Stimulated activated CD4-positive, alpha-beta T cell treated with anti-CD3 and anti-CD28 coated beads, Interleukin-4, amount 100 ng/mL, for 48 hours (primary cell): Measurements from ENCODE around the gene CCDC33.

Experiments used
- DNase-seq, 2 donors: peaks; one replicate each; pipeline ENCODE4 v3.0.0-alpha.2; 2020; ENCODE audit warnings: low read depth in 2 of 2

CCDC33 gene

GRCh38 chr15:74281147-74282133, 45.3 kb downstream of the CCDC33 start:
- no peak for DNase-seq

DNA sequence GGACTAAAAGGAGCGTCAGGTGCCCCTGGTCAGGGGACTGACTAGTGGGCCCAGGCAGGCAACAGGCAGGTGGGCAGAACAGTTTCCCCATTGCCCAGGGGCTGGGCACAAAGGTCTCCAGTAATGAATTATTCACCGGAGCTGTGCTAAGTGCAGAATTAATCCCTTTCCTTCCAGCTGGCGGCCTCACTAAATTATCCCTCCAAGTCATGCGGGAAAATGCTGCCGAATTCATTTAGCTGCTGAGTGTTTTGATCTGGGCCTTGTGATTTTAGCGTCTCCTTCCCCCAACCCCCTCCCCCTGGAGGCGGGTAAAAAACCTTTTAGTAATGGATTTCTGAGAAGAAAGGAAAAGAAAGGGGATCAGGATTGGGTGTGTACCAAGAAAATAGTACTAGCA, 47.2 kb downstream of the CCDC33 start:
- DNase-seq, result no peak

DNA sequence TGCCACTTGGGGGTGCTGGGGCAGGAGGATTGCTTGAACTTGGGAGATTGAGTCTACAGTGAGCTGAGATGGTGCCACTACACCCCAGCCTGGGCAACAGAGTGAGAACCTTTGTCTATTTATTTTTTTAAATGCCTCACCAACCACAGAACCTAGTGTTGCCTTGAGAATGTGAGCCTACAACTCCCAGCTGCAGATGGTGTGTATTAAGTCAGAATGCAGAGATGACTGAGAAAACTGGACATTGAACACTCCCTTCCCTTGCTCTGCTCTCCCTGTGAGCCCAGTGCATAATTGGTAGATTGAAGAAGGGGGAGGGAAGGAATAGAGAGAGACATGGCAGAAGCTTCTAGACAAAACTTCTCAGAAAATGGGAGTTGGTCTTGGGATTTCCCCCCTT, 53.5 kb downstream of the CCDC33 start:
- no peak for DNase-seq

DNA sequence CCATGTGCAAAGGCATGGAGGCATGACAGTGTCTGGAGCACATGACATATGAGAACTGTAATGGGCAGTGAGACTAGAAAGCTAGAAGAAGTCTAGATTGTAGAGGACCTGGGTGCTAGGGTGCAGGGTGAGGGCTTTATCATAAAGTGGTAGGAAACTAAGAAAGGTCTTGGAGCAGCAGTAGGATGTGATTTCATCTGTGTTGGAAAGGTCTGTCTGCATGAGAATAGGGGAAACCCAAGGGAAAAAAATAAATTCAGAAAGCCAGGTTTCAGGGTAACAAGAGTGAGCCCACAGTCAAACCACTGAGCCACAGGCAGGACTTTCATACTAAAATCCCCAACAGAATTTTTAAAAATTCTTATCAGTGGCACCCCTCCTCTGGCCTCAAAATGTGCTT, 54.5 kb downstream of the CCDC33 start:
- DNase-seq, result no peak

DNA sequence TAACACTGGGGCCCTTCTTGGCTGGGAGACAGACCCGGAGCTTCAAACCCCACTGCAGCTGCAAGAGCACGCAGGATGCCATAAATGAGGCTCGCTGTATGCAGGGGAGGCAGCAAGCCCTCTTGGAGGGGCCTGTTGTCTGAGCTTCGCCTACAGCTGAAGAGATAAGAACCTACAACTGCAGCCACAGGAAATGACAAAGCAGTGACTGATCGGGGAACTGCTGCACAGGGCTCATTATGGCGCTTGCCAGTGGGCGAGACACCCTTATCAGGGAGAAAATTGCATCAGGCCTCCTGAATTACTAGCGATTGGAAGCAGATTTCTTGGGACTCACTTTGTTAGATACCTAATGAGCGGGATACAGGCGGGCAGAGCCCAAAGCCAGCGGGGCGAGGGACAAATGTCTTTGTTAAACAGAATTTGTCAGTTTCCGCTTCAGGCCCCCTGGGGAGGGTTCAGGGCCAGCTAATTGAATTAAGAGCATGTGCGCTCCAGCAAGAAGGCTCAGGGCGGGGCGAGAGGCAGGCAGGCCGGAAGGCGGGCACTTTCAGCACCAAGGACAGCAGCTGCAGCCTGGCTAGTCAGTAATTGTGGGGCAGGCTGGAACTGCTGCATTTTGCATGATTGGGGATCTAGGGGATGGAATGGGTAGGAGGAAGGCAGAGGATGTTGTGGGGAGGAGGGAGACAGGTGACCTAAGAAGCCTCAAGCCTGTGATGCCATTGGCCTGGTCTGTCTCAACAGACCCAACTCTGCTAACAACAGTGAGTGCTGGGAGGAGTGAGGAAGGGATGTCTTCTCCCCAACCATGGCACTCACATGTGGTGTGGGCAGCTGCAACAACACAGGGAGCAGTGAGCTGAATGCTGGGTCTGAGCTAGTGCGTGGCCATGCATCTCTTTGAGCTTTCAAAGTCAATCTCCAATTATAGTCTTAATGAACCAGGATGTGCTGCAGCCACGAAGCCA, 55.3 kb downstream of the CCDC33 start:
- DNase-seq, result peak; percentile 76 to 85

- no peak for DNase-seq
Measured at GRCh38 chr15:74293021-74293810, 57.1 kb downstream of the CCDC33 start.

- DNase-seq, result no peak
Measured at GRCh38 chr15:74294010-74294409, 57.9 kb downstream of the CCDC33 start.

GRCh38 chr15:74295800-74296199, 59.7 kb downstream of the CCDC33 start:
- no peak for DNase-seq

DNA sequence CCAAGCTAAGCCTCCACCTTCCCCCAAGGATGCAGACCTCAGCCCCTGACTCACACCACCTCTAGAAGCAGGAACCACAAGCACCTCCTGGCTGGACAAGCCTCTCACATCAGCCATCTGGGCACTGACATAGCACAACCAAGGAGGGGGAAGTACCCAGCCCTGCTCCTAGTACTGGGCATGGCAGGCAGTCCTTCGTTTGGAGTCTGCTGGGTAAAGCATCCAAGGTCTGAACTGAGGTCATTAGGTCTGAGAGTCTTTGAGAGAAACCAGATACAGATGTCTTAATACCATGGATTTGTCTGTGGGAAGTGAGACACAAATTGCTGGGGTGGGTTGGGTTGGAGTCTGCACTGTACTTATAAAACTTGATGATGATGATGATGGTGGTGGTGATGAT, 61.8 kb downstream of the CCDC33 start:
- no peak for DNase-seq

DNA sequence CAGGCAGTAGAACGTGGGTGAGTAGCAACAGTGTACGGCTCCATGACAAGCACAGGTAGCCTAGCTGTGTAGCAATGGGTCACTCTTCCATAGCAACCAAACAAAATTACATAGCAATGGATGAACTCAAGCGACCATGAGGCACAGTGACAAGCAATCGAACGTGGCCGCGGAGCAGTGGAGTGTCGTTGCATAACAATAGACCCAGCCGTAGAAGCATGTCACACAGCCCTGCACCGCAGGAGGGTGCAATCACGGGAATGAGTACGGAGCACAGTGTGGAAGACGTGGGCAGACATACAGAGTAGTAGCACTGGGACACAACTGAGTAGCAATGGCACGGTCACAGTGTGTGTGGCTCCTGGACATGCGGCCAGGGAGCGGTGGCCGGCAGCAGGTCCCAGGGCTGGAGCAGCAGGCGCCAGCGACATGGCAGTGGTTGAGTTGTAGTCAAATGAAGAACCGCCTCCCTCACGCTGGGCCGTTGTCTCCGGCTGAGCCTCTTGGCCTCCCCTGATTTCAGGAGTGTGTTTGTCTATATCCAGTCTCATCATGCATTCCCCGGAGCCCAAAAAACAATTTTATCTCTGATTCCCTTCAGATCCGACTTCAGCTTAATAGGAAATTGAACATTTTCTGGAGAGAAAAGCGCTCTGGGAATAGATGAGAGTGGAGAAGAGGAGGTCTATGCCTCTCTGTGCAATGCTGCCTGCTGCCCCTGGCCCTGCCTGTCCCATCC, 64.1 kb downstream of the CCDC33 start:
- no peak for DNase-seq

- no peak for DNase-seq
Measured at GRCh38 chr15:74301583-74302361, 65.6 kb downstream of the CCDC33 start.

GRCh38 chr15:74302821-74303359, 66.8 kb downstream of the CCDC33 start:
- peak; percentile 35 to 42 for DNase-seq

GRCh38 chr15:74303741-74304309, 67.7 kb downstream of the CCDC33 start:
- no peak for DNase-seq

DNA sequence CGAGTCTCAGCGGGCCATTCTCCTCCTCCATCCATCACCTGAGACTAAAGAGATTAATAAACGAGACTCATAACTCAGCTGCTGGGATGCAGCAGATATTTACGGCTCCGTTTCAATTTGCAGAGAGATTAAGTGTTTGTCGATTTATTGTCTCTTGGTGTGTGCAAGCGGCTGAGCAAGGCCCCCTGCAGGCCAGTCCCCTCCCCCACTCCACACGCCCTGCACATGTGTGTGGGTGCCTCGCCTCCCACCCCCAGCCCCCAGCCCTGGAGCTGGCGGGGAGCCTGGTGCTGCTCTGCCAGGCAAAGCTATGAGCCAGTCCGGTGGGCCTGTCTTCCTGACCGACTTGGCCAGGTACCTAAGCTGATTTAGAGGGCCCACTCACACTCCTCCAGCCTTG, 68.3 kb downstream of the CCDC33 start:
- no peak for DNase-seq

DNA sequence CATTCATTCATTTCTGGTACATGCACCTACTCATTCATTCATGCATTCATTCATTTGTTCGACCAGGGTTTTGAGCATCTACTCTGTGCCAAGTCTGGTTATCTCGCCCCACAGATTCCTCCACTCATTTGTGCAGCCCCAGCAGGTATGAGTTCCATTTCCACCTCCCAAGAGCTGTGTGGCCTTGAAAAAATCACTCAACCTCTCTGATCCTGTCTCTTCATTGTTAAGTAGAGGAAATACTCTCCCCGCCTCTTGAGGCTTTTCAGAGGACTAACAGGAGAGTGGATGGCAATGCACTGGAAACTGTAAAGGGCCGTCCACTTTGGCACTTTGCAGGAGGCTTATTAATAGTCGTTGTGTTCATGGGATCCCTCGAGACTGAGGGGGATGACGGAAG, 69.6 kb downstream of the CCDC33 start:
- DNase-seq, result no peak

- no peak for DNase-seq
Measured at GRCh38 chr15:74306781-74307217, 70.7 kb downstream of the CCDC33 start.

DNA sequence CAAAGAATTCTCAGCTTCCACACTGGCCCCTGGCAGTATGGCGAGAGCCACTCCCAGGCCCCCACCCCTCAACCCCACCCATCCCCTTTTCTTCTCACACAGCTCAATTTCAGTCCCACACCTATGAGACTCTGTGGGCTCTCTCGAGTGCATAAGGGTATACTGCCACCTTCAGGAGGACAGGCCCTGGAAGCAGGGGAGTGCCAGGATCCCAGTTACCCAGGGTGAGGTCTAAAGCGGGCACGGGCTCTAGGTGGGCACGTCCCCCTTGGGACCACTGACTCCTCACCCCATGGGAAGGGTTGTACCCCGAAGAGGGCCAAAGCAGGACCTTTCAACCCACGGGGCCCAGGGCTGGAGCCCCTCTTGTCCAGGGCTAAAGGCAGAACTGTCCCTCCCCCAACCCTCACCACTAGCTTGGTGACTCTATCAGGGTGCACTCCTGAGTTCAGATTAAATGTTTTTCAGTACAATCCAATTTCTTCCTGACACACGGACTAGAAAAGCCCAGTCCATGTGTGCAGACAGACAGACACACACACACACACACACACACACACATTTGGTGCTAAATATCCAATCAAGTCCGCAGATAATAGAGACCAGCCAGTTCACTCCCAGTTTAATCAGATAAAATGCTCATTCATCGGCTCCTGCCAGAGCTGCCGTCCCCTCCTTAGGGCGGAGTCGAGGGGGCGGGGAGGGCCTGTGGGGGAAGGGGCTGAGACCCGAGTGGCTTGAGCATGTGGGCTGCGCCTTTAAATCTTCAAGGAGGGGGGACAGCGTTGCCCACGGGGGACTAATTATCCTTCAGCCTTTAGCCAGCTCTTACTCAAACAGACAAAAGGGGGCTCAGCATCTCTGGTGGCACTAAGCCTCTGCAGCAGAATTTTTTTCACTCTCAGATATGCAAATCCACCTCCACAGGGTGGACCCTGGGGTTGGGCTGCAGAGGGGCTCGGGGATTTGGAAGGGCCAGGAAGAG, 72.0 kb downstream of the CCDC33 start:
- DNase-seq, result peak; percentile 15 to 17
